C4-2B (cell line): Measurements from ENCODE around the gene AKNA.

ENCODE experiments used
- ZFX ChIP-seq: fragments of 450-650 bp; IDR thresholded peaks from 2 replicates; pipeline ENCODE4 v1.6.1; 2017
- TF ChIP-seq, protein P1 (sequence below): fragments of 450-650 bp; conservative IDR thresholded peaks from 2 replicates; pipeline ENCODE4 v1.5.1; 2017; ENCODE audit warnings: mild to moderate bottlenecking

DNA sequence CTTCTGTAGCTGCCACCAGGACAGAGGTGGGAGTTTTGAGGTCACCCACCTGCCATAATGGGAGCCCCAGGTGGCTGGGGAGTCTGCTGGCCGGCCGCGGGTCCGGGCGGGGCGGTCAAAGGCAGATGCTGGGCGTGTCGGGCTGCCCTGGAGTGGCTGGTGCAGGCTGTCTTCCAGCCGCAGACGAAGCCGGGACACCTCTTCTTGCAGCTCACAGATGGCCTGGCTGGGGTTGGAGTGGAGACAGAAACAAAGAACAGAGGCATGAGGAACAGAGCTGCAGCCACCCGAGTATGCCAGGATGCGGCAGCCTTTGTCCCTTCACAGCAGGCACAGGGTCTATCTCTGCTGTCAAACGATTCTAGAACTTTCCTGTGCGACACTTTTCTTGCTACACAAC, 40.1 kb downstream of the AKNA start:
- TF ChIP-seq, protein P1, sequence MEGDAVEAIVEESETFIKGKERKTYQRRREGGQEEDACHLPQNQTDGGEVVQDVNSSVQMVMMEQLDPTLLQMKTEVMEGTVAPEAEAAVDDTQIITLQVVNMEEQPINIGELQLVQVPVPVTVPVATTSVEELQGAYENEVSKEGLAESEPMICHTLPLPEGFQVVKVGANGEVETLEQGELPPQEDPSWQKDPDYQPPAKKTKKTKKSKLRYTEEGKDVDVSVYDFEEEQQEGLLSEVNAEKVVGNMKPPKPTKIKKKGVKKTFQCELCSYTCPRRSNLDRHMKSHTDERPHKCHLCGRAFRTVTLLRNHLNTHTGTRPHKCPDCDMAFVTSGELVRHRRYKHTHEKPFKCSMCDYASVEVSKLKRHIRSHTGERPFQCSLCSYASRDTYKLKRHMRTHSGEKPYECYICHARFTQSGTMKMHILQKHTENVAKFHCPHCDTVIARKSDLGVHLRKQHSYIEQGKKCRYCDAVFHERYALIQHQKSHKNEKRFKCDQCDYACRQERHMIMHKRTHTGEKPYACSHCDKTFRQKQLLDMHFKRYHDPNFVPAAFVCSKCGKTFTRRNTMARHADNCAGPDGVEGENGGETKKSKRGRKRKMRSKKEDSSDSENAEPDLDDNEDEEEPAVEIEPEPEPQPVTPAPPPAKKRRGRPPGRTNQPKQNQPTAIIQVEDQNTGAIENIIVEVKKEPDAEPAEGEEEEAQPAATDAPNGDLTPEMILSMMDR: no peak
- no peak for TF ChIP-seq ZFX
